ENCODE results near the gene MRPL37.

The MRPL37 gene

GRCh38 chr1:54199765-54200518 lies at the start of gene MRPL37, which contains the start of gene CYB5RL:
Gene MRPL37 (plus strand): TSS chr1:54200167. CDS start chr1:54200244, 77 bp downstream.
Gene CYB5RL (minus strand): TSS chr1:54200030. CDS start chr1:54195616, 4,414 bp downstream.
- peak within 1 kb of the TSS; percentile 98 for H3K4me3 ChIP-seq (ENCODE audit: low read length)

GRCh38 chr1:54151013-54151412 lies 49.0 kb upstream of the MRPL37 start:
- TF ChIP-seq CTCF (IDR thresholded peaks at IDR 0.05; ENCODE audit: low read depth, low read length) (no peak), EZH2phosphoT487 (IDR thresholded peaks at IDR 0.05; ENCODE audit: low read depth) (no peak)
- Histone ChIP-seq H3K79me2 (ENCODE audit: low read length) (no peaks in the 10 kb centered on the region), H3K4me2 (ENCODE audit: low read length) (no peak overlapping the region), H3K9ac (ENCODE audit: low read length) (no peak overlapping the region), H3K36me3 (replicated peaks; ENCODE audit: low read depth, low read length) (no peaks in the 10 kb centered on the region), H3K4me3 (ENCODE audit: low read length) (no peak overlapping the region), H4K20me1 (ENCODE audit: insufficient read depth, low read length) (no peaks in the 10 kb centered on the region), H3K27me3 (ENCODE audit: low read depth, low read length) (no peaks in the 10 kb centered on the region), H3K4me1 (ENCODE audit: low read length) (no peaks in the 10 kb centered on the region), H2AFZ (ENCODE audit: low read depth, low read length) (no peak overlapping the region), H3K9me3 (ENCODE audit: insufficient read depth, low read length) (no peaks in the 10 kb centered on the region), H3K27ac (ENCODE audit: low read length) (no peak overlapping the region)

More at GRCh38 chr1:54199765-54200518, at the start of gene MRPL37, which contains the start of gene CYB5RL:
- Histone ChIP-seq H3K27me3 (ENCODE audit: low read depth, low read length) (no peaks in the 10 kb centered on the region), H3K79me2 (ENCODE audit: low read length) (peaks cover 50% of the 10 kb centered on the region), H2AFZ (ENCODE audit: low read depth, low read length) (peak within 1 kb of the TSS; percentile 51; the same call in 1 of the 2 replicates), H3K9me3 (ENCODE audit: insufficient read depth, low read length) (no peaks in the 10 kb centered on the region), H3K4me2 (ENCODE audit: low read length) (peak within 1 kb of the TSS; percentile 94), H3K9ac (ENCODE audit: low read length) (peak within 1 kb of the TSS; percentile 93), H3K4me1 (ENCODE audit: low read length) (peaks cover 15% of the 10 kb centered on the region), H3K36me3 (replicated peaks; ENCODE audit: low read depth, low read length) (peaks cover 1% of the 10 kb centered on the region), H4K20me1 (ENCODE audit: insufficient read depth, low read length) (no peaks in the 10 kb centered on the region), H3K27ac (ENCODE audit: low read length) (peak within 1 kb of the TSS; percentile 28; the same call in 1 of the 2 replicates)
- no peak for TF ChIP-seq EZH2phosphoT487 (IDR thresholded peaks at IDR 0.05; ENCODE audit: low read depth)
- no peak for TF ChIP-seq CTCF (IDR thresholded peaks at IDR 0.05; ENCODE audit: low read depth, low read length)

- H3K27me3 ChIP-seq (ENCODE audit: low read depth, low read length): no peaks in the 10 kb centered on the region
- no peaks in the 10 kb centered on the region for H4K20me1 ChIP-seq (ENCODE audit: insufficient read depth, low read length)
- H3K4me1 ChIP-seq (ENCODE audit: low read length): no peaks in the 10 kb centered on the region
- no peak within 1 kb of the TSS for H3K4me3 ChIP-seq (ENCODE audit: low read length)
- H3K36me3 ChIP-seq (replicated peaks; ENCODE audit: low read depth, low read length): no peaks in the 10 kb centered on the region
- no peak within 1 kb of the TSS for H3K4me2 ChIP-seq (ENCODE audit: low read length)
- H3K9ac ChIP-seq (ENCODE audit: low read length): no peak within 1 kb of the TSS
- H3K27ac ChIP-seq (ENCODE audit: low read length): no peak within 1 kb of the TSS
- no peaks in the 10 kb centered on the region for H3K79me2 ChIP-seq (ENCODE audit: low read length)
- no peak for TF ChIP-seq CTCF (IDR thresholded peaks at IDR 0.05; ENCODE audit: low read depth, low read length)
- TF ChIP-seq EZH2phosphoT487 (IDR thresholded peaks at IDR 0.05; ENCODE audit: low read depth): no peak
- H3K9me3 ChIP-seq (ENCODE audit: insufficient read depth, low read length): no peaks in the 10 kb centered on the region
- H2AFZ ChIP-seq (ENCODE audit: low read depth, low read length): no peak within 1 kb of the TSS
These were observed 47.3 kb upstream of the MRPL37 start, which contains the start of gene CDCP2 for GRCh38 chr1:54152696-54153095. Gene CDCP2 (minus strand): TSS chr1:54153000. CDS start chr1:54152922, 78 bp downstream.

Measured in OCI-LY3 (cell line).